K562 (cell line): ENCODE results near the gene IFIT2. TPM values are rescaled to one million over a fixed set of nuclear protein-coding genes. Genes with fewer than 3 reads are reported as not detected.

Source experiments
- ATF7 ChIP-seq: fragments of 450-650 bp; IDR thresholded peaks from 2 replicates; pipeline ENCODE4 v1.7.1; 2014; ENCODE audit warnings: mild to moderate bottlenecking, moderate library complexity
- BCL6 ChIP-seq: fragments of 250-450 bp; sonication (Bioruptor Pico); IDR thresholded peaks from 2 replicates; pipeline ENCODE4 v1.4.0; 2020
- FOXK2 ChIP-seq, 2 experiments: fragments of 450-650 bp; IDR thresholded peaks in 1 of 2; conservative IDR thresholded peaks in 1 of 2; 2 replicates each; pipeline ENCODE4 v1.6.1; 2016; ENCODE audit warnings: low read depth in 2 of 2, mild to moderate bottlenecking in 1 of 2
- GABPB1 ChIP-seq: sonication (generic); formaldehyde crosslinking; IDR thresholded peaks from 2 replicates; pipeline ENCODE4 v1.8.0; 2022; ENCODE audit warnings: mild to moderate bottlenecking, missing genetic modification reagents
- MAZ ChIP-seq, 2 experiments: fragments of 450-650 bp in 1 of 2; sonication (generic) in 1 of 2; formaldehyde crosslinking; IDR thresholded peaks in 1 of 2; conservative IDR thresholded peaks in 1 of 2; 2 replicates each; pipeline versions ENCODE4 v1.4.0 to v1.5.0; 2020; ENCODE audit warnings: mild to moderate bottlenecking in 1 of 2, missing genetic modification reagents in 1 of 2
- NR3C1 ChIP-seq: sonication (generic); formaldehyde crosslinking; IDR thresholded peaks from 2 replicates; pipeline ENCODE4 v1.8.1; 2022; ENCODE audit warnings: missing genetic modification reagents
- NR4A1 ChIP-seq, 2 experiments: fragments of 250-450 bp in 1 of 2; fragments of 450-650 bp in 1 of 2; sonication (Bioruptor Pico) in 1 of 2; IDR thresholded peaks; 2 replicates each; pipeline versions ENCODE4 v1.4.0 to v1.6.1; 2016 to 2020; ENCODE audit warnings: mild to moderate bottlenecking in 2 of 2, missing compliant biosample characterization in 1 of 2, missing genetic modification characterization in 1 of 2, moderate library complexity in 1 of 2
- PBX2 ChIP-seq, 2 experiments: IDR thresholded peaks in 1 of 2; conservative IDR thresholded peaks in 1 of 2; 2 replicates each; pipeline ENCODE4 v1.6.1; 2016; ENCODE audit warnings: low read depth in 2 of 2, mild to moderate bottlenecking in 1 of 2, missing compliant biosample characterization in 1 of 2, missing genetic modification characterization in 1 of 2, moderate library complexity in 1 of 2
- PCBP1 ChIP-seq: fragments of 200-400 bp; formaldehyde crosslinking; IDR thresholded peaks from 2 replicates; pipeline ENCODE4 v1.6.1; 2018; ENCODE audit warnings: mild to moderate bottlenecking, low read depth, low read length; ENCODE audit not compliant: poor library complexity, severe bottlenecking
- RAD21 ChIP-seq, 2 experiments: fragments of 250-450 bp in 1 of 2; fragments of 450-650 bp in 1 of 2; sonication (Bioruptor Pico) in 1 of 2; formaldehyde crosslinking in 1 of 2; IDR thresholded peaks in 1 of 2; conservative IDR thresholded peaks in 1 of 2; 2 replicates each; pipeline versions ENCODE4 v1.4.0 to v1.8.0; 2020 to 2022; ENCODE audit warnings: mild to moderate bottlenecking in 2 of 2, moderate library complexity in 1 of 2
- RBM17 ChIP-seq: fragments of 200-400 bp; formaldehyde crosslinking; IDR thresholded peaks from 2 replicates; pipeline ENCODE4 v1.6.1; 2017; ENCODE audit warnings: low read depth, mild to moderate bottlenecking, low read length, borderline replicate concordance
- SNRNP70 ChIP-seq: fragments of 200-400 bp; formaldehyde crosslinking; optimal IDR thresholded peaks from 2 replicates; pipeline ENCODE3; 2017; ENCODE audit warnings: low read depth, low read length
- TEAD1 ChIP-seq, 2 experiments: fragments of 450-650 bp in 1 of 2; sonication (generic) in 1 of 2; formaldehyde crosslinking; IDR thresholded peaks; 2 replicates each; pipeline versions ENCODE4 v1.4.0 to v1.8.0; 2020 to 2022; ENCODE audit warnings: mild to moderate bottlenecking in 2 of 2, missing genetic modification reagents in 1 of 2
- TFAM ChIP-seq: fragments of 250-450 bp; sonication (Bioruptor Pico); conservative IDR thresholded peaks from 2 replicates; pipeline ENCODE4 v1.5.0; 2021; ENCODE audit warnings: mild to moderate bottlenecking, moderate library complexity
- ZBTB17 ChIP-seq: fragments of 450-650 bp; formaldehyde crosslinking; IDR thresholded peaks from 2 replicates; pipeline ENCODE4 v1.4.0; 2020; ENCODE audit warnings: mild to moderate bottlenecking
- ZNF12 ChIP-seq: sonication (generic); formaldehyde crosslinking; IDR thresholded peaks from 2 replicates; pipeline ENCODE4 v1.4.0; 2020; ENCODE audit warnings: mild to moderate bottlenecking, missing genetic modification reagents
- ZNF212 ChIP-seq: fragments of 450-650 bp; formaldehyde crosslinking; IDR thresholded peaks from 2 replicates; pipeline ENCODE4 v1.4.0; 2020; ENCODE audit warnings: mild to moderate bottlenecking
- ZNF584 ChIP-seq: fragments of 200-800 bp; sonication (Bioruptor generic); IDR thresholded peaks from 2 replicates; pipeline ENCODE4 v1.6.1; 2016; ENCODE audit warnings: low read depth, mild to moderate bottlenecking, missing genetic modification characterization, missing compliant biosample characterization
- ZNF79 ChIP-seq: fragments of 250-450 bp; sonication (Bioruptor Pico); IDR thresholded peaks from 2 replicates; pipeline ENCODE4 v1.4.0; 2020; ENCODE audit warnings: low read depth, mild to moderate bottlenecking, moderate library complexity
- polyA plus RNA-seq, 8 experiments: library from polyadenylated mRNA; depleted of rRNA in 4 of 8; stranded (reverse) in 5 of 8; unstranded in 3 of 8; fragments of >200 nt; fragmentation: Nextera tagmentation in 2 of 8; fragmentation: Illumina TruSeq in 1 of 8; extraction: Ambion mirVana in 2 of 8; extraction: Trizol in 1 of 8; gene quantifications; 2 replicates each; pipeline versions ENCODE4 v1.2.1 to v1.2.3, GENCODE V29; 2011 to 2014; ENCODE audit warnings: inconsistent platforms in 1 of 8, missing spikeins in 1 of 8
- total RNA-seq, 7 experiments: library from RNA; depleted of rRNA in 6 of 7; stranded (reverse); fragments of >200 nt in 6 of 7; fragmentation: Illumina TruSeq in 2 of 7; extraction: Trizol in 2 of 7; gene quantifications; 2 replicates each; pipeline versions ENCODE4 v1.2.1 to v1.2.3, GENCODE V29; 2011 to 2021; ENCODE audit warnings: low replicate concordance in 1 of 7
- TF ChIP-seq, protein P1 (sequence below): fragments of 150-350 bp; conservative IDR thresholded peaks from 2 replicates; pipeline ENCODE4 v1.6.1; 2014; ENCODE audit warnings: low read length
- TF ChIP-seq, protein P2 (sequence below): fragments of 250-450 bp; sonication (Bioruptor Pico); IDR thresholded peaks from 2 replicates; pipeline ENCODE4 v1.5.0; 2021

The IFIT2 gene
- total and polyA plus RNA-seq, 9 of the 15 experiments (the other 6 are each of a cell fraction or from before 2014, with no cell fraction given) = 0.03 to 0.25 (median 0.10) TPM; not detected in 1

DNA sequence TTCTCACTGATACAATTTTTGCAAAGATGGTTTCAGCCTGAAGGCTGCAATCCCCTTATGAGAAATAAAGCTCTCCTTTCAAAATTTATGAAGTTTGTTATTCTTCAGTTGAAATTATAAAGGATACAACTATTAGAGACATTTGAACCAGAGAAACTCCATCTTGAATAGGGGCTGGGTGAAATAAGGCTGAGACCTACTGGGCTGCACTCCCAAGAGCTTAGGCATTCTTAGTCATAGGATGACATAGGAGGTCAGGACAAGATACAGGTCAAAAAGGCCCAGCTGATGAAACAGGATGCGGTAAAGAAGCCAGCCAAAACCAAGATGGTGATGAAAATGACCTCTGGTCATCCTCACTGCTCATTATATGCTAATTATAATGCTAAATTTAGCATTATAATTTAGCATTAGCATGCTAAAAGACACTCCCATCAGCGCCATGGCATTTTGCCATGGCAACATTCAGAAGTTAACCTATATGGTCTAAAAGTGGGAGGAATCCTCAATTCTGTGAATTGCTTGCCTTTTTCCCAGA lies 53.6 kb downstream of the IFIT2 start (continued):
- TF ChIP-seq ZBTB17 (peak; percentile 77; the same call in 1 of the 2 replicates), ZNF212 (CRISPR knock-in tag) (peak; percentile 83; the same call in 1 of the 2 replicates), NR3C1 (CRISPR knock-in tag) (no peak), RAD21 (CRISPR knock-in tag; conservative IDR thresholded peaks at IDR 0.05 in 1 of 2, IDR thresholded peaks at IDR 0.05 in 1 of 2) (peak in 1 of 2 experiments; percentile 9; a peak in 1 of 4 replicates), TEAD1 (CRISPR knock-in tag; IDR thresholded peaks at IDR 0.05) (peak in 1 of 2 experiments; percentile 56; a peak in 1 of 4 replicates), RBM17 (no peak), GABPB1 (CRISPR knock-in tag) (no peak), BCL6 (CRISPR knock-in tag) (peak; percentile 47; the same call in 1 of the 2 replicates), TFAM (CRISPR knock-in tag) (no peak), ZNF79 (CRISPR knock-in tag) (peak; percentile 87), SNRNP70 (no peak), PCBP1 (no peak), FOXK2 (conservative IDR thresholded peaks at IDR 0.05 in 1 of 2, IDR thresholded peaks at IDR 0.05 in 1 of 2; ENCODE audit: low read depth in 2 of 2) (no peak), ATF7 (no peak), NR4A1 (CRISPR knock-in tag; IDR thresholded peaks at IDR 0.05) (no peak), NR4A1 (tag; IDR thresholded peaks at IDR 0.05) (peak; percentile 76), PBX2 (CRISPR knock-in tag; IDR thresholded peaks at IDR 0.05; ENCODE audit: low read depth) (no peak), PBX2 (tag; conservative IDR thresholded peaks at IDR 0.05; ENCODE audit: low read depth) (no peak), MAZ (CRISPR knock-in tag; conservative IDR thresholded peaks at IDR 0.05 in 1 of 2, IDR thresholded peaks at IDR 0.05 in 1 of 2) (peak in 1 of 2 experiments; percentile 52; a peak in 2 of 4 replicates), ZNF12 (CRISPR knock-in tag) (no peak), ZNF584 (CRISPR knock-in tag) (peak; percentile 99)
- TF ChIP-seq, protein P1, sequence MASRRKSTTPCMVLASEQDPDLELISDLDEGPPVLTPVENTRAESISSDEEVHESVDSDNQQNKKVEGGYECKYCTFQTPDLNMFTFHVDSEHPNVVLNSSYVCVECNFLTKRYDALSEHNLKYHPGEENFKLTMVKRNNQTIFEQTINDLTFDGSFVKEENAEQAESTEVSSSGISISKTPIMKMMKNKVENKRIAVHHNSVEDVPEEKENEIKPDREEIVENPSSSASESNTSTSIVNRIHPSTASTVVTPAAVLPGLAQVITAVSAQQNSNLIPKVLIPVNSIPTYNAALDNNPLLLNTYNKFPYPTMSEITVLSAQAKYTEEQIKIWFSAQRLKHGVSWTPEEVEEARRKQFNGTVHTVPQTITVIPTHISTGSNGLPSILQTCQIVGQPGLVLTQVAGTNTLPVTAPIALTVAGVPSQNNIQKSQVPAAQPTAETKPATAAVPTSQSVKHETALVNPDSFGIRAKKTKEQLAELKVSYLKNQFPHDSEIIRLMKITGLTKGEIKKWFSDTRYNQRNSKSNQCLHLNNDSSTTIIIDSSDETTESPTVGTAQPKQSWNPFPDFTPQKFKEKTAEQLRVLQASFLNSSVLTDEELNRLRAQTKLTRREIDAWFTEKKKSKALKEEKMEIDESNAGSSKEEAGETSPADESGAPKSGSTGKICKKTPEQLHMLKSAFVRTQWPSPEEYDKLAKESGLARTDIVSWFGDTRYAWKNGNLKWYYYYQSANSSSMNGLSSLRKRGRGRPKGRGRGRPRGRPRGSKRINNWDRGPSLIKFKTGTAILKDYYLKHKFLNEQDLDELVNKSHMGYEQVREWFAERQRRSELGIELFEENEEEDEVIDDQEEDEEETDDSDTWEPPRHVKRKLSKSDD = no peak
- TF ChIP-seq, protein P2, sequence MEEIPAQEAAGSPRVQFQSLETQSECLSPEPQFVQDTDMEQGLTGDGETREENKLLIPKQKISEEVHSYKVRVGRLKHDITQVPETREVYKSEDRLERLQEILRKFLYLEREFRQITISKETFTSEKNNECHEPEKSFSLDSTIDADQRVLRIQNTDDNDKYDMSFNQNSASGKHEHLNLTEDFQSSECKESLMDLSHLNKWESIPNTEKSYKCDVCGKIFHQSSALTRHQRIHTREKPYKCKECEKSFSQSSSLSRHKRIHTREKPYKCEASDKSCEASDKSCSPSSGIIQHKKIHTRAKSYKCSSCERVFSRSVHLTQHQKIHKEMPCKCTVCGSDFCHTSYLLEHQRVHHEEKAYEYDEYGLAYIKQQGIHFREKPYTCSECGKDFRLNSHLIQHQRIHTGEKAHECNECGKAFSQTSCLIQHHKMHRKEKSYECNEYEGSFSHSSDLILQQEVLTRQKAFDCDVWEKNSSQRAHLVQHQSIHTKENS (CRISPR knock-in tag) = no peak
